ENCODE data around the gene AXDND1.
"Not testable (repeated sequence)": the region's sequence is repeated elsewhere in the genome, so short reads cannot be mapped to it uniquely, and the experiment has no call there.

AXDND1 gene

DNA sequence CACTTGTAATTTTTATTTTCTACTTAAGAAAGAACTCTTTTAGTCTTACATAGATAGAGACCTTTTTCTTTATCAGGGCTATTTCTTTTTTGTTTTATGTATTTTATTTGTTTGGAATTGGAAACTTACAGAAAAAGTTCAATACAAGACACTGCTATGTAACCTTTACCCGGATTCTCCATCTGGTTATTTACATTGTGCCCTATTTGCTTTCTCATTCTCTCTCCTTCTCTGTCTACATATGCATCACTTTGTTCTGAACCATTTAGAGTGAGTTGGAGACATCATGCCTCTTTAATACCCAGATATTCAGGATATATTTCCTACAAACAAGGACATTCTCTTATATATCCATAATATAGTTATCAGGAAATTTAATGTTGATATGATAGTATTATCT lies 18.3 kb downstream of the AXDND1 start:
- TF ChIP-seq, protein P1, sequence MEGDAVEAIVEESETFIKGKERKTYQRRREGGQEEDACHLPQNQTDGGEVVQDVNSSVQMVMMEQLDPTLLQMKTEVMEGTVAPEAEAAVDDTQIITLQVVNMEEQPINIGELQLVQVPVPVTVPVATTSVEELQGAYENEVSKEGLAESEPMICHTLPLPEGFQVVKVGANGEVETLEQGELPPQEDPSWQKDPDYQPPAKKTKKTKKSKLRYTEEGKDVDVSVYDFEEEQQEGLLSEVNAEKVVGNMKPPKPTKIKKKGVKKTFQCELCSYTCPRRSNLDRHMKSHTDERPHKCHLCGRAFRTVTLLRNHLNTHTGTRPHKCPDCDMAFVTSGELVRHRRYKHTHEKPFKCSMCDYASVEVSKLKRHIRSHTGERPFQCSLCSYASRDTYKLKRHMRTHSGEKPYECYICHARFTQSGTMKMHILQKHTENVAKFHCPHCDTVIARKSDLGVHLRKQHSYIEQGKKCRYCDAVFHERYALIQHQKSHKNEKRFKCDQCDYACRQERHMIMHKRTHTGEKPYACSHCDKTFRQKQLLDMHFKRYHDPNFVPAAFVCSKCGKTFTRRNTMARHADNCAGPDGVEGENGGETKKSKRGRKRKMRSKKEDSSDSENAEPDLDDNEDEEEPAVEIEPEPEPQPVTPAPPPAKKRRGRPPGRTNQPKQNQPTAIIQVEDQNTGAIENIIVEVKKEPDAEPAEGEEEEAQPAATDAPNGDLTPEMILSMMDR (IDR thresholded peaks at IDR 0.05; ENCODE audit: low read depth, low read length, missing control alignments) = no peak
- no peak overlapping the region for H3K4me3 ChIP-seq (ENCODE audit: low read depth, low read length)
- no peak for DNase-seq (ENCODE audit: low read depth)
- in situ Hi-C loops (cut with HindIII; ENCODE audit: low sequenced_read_pairs) = no loop called here

GRCh38 chr1:179385510-179385909 lies 19.7 kb downstream of the AXDND1 start:
- in situ Hi-C loops (cut with HindIII; ENCODE audit: low sequenced_read_pairs) = no loop called here
- H3K4me3 ChIP-seq (ENCODE audit: low read depth, low read length) = no peak overlapping the region
- no peak for DNase-seq (ENCODE audit: low read depth)
- TF ChIP-seq, protein P1 (IDR thresholded peaks at IDR 0.05; ENCODE audit: low read depth, low read length, missing control alignments) = no peak

- no peak overlapping the region for H3K4me3 ChIP-seq (ENCODE audit: low read depth, low read length)
- in situ Hi-C loops (cut with HindIII; ENCODE audit: low sequenced_read_pairs) = no loop called here
- DNase-seq (ENCODE audit: low read depth) = no peak
- TF ChIP-seq, protein P1 (IDR thresholded peaks at IDR 0.05; ENCODE audit: low read depth, low read length, missing control alignments) = no peak
These were observed 27.9 kb downstream of the AXDND1 start for GRCh38 chr1:179393721-179394120.

GRCh38 chr1:179399399-179399798 lies 33.6 kb downstream of the AXDND1 start:
- H3K4me3 ChIP-seq (ENCODE audit: low read depth, low read length); in situ Hi-C loops (cut with HindIII; ENCODE audit: low sequenced_read_pairs); DNase-seq (ENCODE audit: low read depth): not testable (repeated sequence)

DNA sequence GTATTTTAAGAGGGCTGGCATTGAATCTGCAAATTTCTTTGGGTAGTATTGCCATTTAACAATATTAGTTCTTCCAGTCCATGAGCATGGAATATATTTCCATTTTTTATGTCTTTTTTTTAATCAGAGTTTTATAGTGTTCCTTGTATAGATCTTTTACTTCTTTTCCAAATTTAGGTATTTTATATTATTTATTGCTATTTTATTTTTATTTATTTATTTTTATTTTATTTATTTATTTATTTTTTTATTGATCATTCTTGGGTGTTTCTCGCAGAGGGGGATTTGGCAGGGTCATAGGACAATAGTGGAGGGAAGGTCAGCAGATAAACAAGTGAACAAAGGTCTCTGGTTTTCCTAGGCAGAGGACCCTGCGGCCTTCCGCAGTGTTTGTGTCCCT lies 52.0 kb downstream of the AXDND1 start:
- H3K4me3 ChIP-seq (ENCODE audit: low read depth, low read length); DNase-seq (ENCODE audit: low read depth); in situ Hi-C loops (cut with HindIII; ENCODE audit: low sequenced_read_pairs): not testable (repeated sequence)

GRCh38 chr1:179418706-179419105 lies 52.9 kb downstream of the AXDND1 start:
- in situ Hi-C loops (cut with HindIII; ENCODE audit: low sequenced_read_pairs); H3K4me3 ChIP-seq (ENCODE audit: low read depth, low read length); DNase-seq (ENCODE audit: low read depth): not testable (repeated sequence)

GRCh38 chr1:179424610-179425009 lies 58.8 kb downstream of the AXDND1 start:
- TF ChIP-seq, protein P1 (IDR thresholded peaks at IDR 0.05; ENCODE audit: low read depth, low read length, missing control alignments) = no peak
- in situ Hi-C loops (cut with HindIII; ENCODE audit: low sequenced_read_pairs) = no loop called here
- no peak overlapping the region for H3K4me3 ChIP-seq (ENCODE audit: low read depth, low read length)
- no peak for DNase-seq (ENCODE audit: low read depth)

DNA sequence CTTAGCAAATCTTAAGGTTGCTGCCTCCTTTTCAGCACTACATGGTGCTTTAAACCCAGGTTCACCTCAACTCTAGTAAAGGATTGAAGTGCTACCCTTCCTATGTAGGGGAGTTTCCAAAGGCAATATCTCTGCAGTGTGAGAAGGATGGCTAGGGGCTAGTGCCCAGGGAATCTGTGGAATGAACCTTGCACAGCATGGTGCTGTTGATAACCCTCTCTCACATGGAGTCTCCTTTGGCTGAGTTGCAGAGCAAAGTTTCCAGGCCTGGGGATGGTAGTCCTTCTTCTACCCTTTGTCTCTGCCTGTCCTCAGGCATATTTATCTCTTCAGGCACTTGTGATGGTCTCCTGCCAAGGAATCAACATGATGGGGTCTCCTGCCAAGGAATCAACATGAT lies 59.4 kb downstream of the AXDND1 start:
- TF ChIP-seq, protein P1 (IDR thresholded peaks at IDR 0.05; ENCODE audit: low read depth, low read length, missing control alignments) = no peak
- no peak overlapping the region for H3K4me3 ChIP-seq (ENCODE audit: low read depth, low read length)
- no peak for DNase-seq (ENCODE audit: low read depth)
- in situ Hi-C loops (cut with HindIII; ENCODE audit: low sequenced_read_pairs) = no loop called here

All from astrocyte of the cerebellum (primary cell).